ENCODE measurements around the gene CAMTA1. TPM values are rescaled to one million over a fixed set of nuclear protein-coding genes. Genes with fewer than 3 reads are reported as not detected.

The CAMTA1 gene
- total RNA-seq, 1 experiment from 2014 or later: 103 TPM

DNA sequence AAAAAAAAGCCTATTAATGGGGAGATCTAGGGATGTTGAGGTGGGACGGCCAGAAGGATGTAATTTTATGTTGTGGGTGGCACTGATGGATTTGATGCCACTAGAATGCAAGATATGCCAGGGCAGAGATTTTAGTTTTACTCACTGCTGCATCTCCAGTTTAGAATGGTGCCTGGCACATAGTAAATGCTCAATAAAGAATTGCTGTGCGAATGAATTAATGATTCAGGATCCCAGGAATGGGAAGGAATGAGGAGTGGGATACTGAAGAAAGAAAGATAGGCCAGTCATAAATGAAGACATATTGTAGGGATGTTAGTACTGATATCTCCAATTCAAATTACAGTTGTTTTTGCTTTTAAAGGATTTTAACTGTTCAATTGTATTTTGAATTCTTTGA is 72.6 kb downstream of the CAMTA1 start:
- Histone ChIP-seq H3K36me3 (peaks cover 15% of the 10 kb centered on the region), H3K27me3 (no peaks in the 10 kb centered on the region), H3K9me3 (peaks cover 6% of the 10 kb centered on the region; the same call in 1 of the 2 replicates), H3K4me3 (no peak overlapping the region)
- DNase-seq: no peak

DNA sequence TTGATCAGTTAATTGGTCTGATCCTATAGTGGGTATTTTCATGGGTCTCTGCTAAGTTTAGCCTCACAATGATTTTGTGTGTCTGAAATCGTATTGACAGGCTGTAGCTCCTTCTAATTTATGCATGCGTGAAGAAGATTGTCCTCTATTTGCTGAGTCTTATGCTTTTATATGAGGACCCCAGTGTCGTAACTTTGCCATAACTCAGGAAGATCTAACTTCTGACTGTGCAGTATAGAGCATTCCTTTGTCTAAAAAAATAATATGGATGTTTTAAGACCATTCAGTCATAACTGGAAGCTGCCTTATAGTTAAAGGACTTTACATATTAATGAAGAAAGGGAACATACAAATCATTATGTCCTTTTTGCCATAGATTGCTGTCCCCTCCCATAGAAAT is 73.3 kb downstream of the CAMTA1 start:
- DNase-seq: no peak
- Histone ChIP-seq H3K27me3 (no peaks in the 10 kb centered on the region), H3K4me3 (no peak overlapping the region), H3K9me3 (peaks cover 3% of the 10 kb centered on the region; the same call in 1 of the 2 replicates), H3K36me3 (peaks cover 11% of the 10 kb centered on the region)

GRCh38 chr1:6859415-6860343 is 74.4 kb downstream of the CAMTA1 start:
- Histone ChIP-seq H3K36me3 (peaks cover 3% of the 10 kb centered on the region; the same call in 1 of the 2 replicates), H3K27me3 (no peaks in the 10 kb centered on the region), H3K9me3 (no peaks in the 10 kb centered on the region), H3K4me3 (peak overlapping the region; percentile 24)
- peak; percentile 41 for DNase-seq

- Histone ChIP-seq H3K36me3 (no peaks in the 10 kb centered on the region; the same call in 1 of the 2 replicates), H3K9me3 (no peaks in the 10 kb centered on the region), H3K27me3 (no peaks in the 10 kb centered on the region), H3K4me3 (no peak overlapping the region)
- peak; percentile 43 for DNase-seq
These were observed 75.1 kb downstream of the CAMTA1 start for GRCh38 chr1:6860401-6860800.

DNA sequence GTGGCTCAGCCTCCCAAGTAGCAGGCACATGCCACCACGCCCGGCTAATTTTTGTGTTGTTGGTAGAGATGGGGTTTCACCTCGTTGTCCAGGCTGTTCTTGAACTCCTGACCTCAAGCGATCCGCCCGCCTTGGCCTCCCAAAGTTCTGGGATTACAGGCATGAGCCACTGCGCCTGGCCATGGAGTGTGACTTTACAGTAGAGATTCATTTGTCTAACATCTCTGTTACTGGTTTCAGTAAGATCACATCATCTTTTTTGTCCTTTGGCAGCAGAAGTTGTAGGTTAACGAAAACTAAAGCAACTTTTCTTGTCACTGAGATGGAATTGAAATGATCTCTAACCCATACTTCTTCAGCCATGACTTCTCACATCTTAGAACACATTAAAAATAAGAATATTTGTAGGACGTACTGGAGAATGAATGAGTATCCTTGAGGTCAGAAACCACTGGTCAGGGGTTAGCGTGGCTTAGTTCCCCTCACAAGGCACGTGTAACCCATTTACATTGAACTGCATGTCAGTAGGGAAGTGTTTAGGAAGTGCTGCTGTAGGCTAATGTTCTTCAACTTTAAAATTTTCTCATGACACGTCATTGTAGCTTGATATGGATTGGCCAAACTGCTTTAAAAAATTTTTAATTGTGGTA is 75.9 kb downstream of the CAMTA1 start:
- no peak for DNase-seq
- Histone ChIP-seq H3K27me3 (no peaks in the 10 kb centered on the region), H3K4me3 (no peak overlapping the region), H3K9me3 (no peaks in the 10 kb centered on the region), H3K36me3 (no peaks in the 10 kb centered on the region; the same call in 1 of the 2 replicates)

DNA sequence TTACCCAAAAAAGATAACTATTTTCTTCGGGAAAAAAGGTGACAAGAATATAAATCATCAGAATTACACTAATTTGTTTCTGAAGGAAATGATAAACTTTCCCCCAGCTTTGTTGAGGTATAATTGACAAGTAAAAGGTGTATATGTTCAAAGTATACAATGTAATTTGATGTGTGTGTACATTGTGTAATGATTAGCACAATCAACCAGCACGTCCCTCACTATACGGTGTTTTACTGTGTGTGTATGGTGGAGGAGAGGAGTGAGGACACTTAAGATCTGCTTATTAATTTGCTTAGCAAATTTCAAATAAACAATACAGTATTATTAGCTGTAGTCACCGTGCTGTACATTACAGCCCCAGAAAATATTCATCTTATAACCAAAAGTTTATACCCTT is 77.7 kb downstream of the CAMTA1 start:
- Histone ChIP-seq H3K36me3 (no peaks in the 10 kb centered on the region; the same call in 1 of the 2 replicates), H3K27me3 (no peaks in the 10 kb centered on the region), H3K4me3 (no peak overlapping the region), H3K9me3 (no peaks in the 10 kb centered on the region)
- no peak for DNase-seq

DNA sequence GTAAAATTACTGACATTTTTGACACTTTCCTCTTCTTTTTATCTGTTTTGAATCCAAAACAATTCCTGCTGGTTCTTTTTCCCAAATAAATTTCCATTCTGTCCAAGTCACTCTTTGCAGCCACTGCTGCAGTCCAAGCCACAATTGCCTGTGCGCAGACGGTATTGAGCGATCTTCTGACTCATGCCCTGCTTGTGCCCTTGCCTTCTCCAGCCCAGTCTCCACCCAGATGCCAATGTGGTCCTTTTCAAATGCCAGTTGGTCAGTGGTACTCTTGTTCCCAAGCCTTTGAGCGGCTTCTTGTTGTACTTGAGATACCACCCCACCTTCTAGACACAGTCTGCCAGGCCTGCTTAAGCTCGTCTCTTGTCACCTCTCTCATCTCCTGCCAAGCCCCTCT is 78.9 kb downstream of the CAMTA1 start:
- peak; percentile 62 for DNase-seq
- H3K27me3 ChIP-seq: no peaks in the 10 kb centered on the region
- H3K9me3 ChIP-seq: no peaks in the 10 kb centered on the region
- H3K4me3 ChIP-seq: no peak overlapping the region
- H3K36me3 ChIP-seq: no peaks in the 10 kb centered on the region; the same call in 1 of the 2 replicates

DNA sequence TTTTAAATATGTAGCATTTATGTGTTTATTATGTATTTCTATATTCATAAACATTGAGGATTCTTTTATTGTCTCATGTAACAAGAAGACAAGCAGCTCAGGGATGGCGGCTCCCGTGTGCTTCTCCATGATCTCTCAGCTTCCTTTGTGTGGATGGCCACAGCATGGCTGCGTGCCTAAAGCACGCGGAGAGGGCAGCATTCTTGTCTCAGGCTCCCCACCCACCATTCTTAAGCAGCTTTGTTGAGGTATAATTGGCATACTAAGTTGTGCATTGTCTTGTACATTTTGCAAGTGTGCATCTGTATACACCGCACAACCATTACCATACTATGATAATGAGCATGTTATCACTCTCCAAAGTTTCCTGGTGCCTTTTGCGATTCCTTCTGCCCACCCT is 81.6 kb downstream of the CAMTA1 start:
- Histone ChIP-seq H3K4me3 (no peak overlapping the region), H3K36me3 (no peaks in the 10 kb centered on the region; the same call in 1 of the 2 replicates), H3K9me3 (no peaks in the 10 kb centered on the region), H3K27me3 (no peaks in the 10 kb centered on the region)
- no peak for DNase-seq

DNA sequence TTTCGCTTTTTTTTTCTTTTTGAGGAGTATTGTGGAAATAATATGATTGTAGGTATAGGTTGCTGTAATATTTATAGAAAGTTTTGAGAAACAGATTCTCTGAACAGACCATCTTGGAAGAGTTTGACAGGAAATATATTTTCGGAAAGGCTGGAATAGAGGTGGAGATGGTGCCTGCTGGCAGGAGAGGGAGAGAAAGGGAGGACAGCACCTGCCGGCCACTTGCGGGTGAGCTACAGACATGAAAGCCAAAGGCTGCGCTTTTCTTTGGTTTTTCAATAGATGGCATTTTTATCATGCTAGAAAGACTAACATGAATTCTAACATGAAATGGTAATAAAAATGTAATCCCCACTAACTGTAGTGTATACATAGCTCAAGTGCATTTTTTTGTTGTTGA is 82.1 kb downstream of the CAMTA1 start:
- H3K36me3 ChIP-seq: no peaks in the 10 kb centered on the region; the same call in 1 of the 2 replicates
- H3K27me3 ChIP-seq: no peaks in the 10 kb centered on the region
- DNase-seq: no peak
- no peaks in the 10 kb centered on the region for H3K9me3 ChIP-seq
- H3K4me3 ChIP-seq: no peak overlapping the region

DNA sequence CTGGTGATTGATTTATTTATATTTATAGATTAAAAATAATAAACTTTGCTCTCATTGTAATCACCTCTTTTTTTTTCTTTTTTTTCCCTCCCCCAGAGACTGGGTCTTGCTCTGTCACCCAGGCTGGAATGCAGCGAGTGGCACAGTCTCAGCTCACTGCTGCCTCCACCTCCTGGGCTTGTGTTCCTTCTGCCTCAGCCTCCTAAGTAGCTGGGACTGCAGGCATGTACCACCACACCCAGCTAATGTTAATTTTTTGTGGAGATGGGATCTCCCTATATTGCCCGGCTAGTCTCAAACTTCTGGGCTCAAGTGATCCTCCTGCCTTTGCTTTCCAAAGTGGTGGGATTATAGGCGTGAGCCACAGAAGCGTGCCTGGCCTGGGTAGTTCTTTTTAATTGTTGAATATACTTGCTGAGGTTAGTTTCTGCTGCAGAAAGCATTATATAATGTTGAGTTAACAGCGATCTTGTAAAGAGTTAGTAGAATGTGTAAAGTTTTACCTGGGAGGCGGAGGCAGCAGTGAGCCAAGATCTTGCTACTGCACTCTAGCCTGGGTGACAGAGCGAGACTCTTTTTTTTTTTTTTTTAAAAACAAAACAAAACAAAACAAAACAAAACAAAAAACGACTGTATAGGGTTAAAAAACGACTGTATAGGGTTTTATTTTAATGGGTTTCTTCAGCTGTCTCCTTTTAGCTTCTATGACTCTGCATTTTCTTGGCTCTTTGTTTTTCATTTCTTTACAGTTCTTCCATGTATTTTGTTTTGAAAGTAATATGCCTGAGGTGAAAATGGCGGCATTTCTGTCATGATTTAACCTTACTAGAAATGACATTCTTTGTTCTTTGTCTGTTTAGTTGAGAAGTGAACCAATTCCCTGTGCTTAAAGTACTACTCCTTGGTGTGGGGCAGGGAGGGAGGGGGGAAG is 82.7 kb downstream of the CAMTA1 start:
- Histone ChIP-seq H3K4me3 (peak overlapping the region; percentile 6), H3K27me3 (no peaks in the 10 kb centered on the region), H3K36me3 (no peaks in the 10 kb centered on the region; the same call in 1 of the 2 replicates), H3K9me3 (no peaks in the 10 kb centered on the region)
- peak; percentile 23 for DNase-seq

DNA sequence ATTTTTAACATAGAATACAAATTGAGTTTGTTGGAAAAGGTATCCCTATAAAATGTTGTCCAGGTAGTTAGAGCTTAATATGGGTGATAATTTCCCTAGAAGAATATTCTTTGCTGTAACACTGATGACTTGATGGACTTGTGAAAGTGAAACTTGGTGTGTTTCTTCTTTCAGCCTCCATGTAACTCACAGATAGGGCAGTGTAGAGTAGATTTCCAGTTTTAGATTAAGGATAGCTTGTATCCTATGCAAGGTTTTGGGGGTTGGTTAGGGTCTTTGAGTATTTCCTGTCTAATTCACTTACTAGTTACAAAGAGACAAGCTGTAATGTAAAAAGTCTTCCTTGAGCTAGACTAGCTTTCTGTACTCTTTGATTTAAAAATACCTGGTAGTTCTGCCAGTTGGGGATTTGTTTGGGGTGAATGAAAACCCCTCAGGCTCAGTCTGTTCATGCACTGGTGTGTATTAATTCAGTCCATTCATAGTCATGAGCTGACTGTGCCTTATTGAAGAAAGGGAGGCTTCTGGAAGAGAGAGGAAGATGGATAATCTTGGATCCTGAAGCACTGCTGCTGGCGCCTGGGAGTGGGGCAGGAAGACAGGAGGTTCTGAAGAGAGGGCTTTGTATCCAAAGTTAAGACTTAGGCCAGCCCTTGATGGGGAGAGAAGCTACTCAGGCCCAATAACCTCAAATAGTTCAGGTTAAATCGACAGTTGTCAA is 83.6 kb downstream of the CAMTA1 start:
- H3K4me3 ChIP-seq: peak overlapping the region; percentile 6
- H3K27me3 ChIP-seq: no peaks in the 10 kb centered on the region
- H3K9me3 ChIP-seq: no peaks in the 10 kb centered on the region
- no peak for DNase-seq
- no peaks in the 10 kb centered on the region; the same call in 1 of the 2 replicates for H3K36me3 ChIP-seq

GRCh38 chr1:6869545-6869944 is 84.3 kb downstream of the CAMTA1 start:
- Histone ChIP-seq H3K27me3 (no peaks in the 10 kb centered on the region), H3K9me3 (no peaks in the 10 kb centered on the region), H3K36me3 (peaks cover 4% of the 10 kb centered on the region; the same call in 1 of the 2 replicates), H3K4me3 (no peak overlapping the region)
- DNase-seq: no peak

DNA sequence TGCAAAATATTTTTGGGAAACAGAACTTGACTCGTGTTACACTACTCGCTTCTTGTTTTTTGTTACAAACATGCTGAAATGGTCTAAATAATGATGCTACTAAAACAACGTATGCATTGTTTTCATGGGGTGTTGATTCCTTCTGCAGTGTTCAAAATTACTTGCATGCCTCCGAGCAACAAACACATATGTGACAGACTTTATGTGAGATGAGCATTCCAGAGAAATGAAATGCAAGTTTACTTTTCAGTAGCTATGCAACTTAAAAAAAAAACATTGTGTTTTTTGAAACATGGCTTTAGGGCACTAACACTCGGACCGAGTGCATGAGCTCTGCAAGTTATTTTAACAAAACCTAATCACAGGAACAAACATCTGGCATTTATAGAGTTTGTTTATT is 84.8 kb downstream of the CAMTA1 start:
- Histone ChIP-seq H3K27me3 (no peaks in the 10 kb centered on the region), H3K36me3 (peaks cover 5% of the 10 kb centered on the region; the same call in 1 of the 2 replicates), H3K4me3 (no peak overlapping the region), H3K9me3 (no peaks in the 10 kb centered on the region)
- DNase-seq: no peak

DNA sequence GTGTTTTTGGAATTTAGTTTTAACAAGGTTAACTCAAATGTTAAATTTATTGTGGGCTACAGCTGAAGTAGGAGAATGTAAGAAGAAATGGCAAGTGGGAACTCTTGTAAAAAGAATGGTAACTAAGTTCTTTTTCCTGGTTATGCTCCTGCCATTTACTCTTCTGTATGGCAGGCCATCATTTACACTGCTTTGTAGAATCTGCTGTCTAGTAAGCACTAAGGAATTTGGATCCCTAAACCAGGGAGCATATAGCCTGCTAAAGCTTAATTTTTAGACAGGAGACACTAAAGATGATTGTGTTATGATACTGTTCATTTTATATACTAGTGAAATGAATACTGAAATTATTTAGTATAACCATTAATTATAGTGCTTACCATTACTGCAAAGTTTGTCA is 85.3 kb downstream of the CAMTA1 start:
- DNase-seq: no peak
- no peaks in the 10 kb centered on the region for H3K27me3 ChIP-seq
- no peak overlapping the region for H3K4me3 ChIP-seq
- no peaks in the 10 kb centered on the region for H3K9me3 ChIP-seq
- peaks cover 5% of the 10 kb centered on the region; the same call in 1 of the 2 replicates for H3K36me3 ChIP-seq

DNA sequence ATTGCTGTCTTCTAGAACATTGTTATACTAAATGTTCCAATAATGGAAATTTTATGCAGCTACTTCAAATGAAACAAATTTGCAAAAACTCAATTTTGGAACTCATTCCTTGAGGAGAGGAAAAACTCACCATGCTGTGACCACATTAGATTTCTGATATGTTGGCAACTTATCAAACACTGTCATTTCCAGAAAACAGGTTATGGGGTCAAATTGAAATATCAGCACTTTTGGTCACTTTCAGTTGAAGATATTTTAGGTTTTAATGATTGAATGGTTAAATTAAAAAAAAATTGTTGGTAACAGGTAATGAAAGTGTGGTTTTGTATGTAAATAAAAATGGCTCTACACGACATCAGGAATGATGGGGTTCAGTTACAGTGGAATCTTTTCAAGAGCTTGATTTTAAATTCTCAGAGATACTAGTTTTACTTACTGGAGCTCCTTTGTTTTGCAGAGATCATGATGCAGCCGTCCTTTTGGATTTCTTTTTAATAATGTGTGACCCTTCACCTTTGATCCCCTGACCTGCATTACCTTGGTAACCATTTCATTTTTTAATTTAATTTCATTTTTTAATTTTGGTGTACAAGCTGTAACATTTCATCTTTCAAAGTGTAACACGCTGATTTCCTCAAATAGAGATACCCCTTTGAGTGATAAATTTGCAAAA is 86.2 kb downstream of the CAMTA1 start:
- Histone ChIP-seq H3K27me3 (no peaks in the 10 kb centered on the region), H3K9me3 (no peaks in the 10 kb centered on the region), H3K36me3 (peaks cover 5% of the 10 kb centered on the region; the same call in 1 of the 2 replicates), H3K4me3 (no peak overlapping the region)
- DNase-seq: no peak
